ENCODE results near the gene PTPRN. TPM values are rescaled to one million over a fixed set of nuclear protein-coding genes. Genes with fewer than 3 reads are reported as not detected.

PTPRN gene
- total and polyA plus RNA-seq, 2 experiments from 2014 or later = 5.1 to 22.1 TPM

- H2AFZ ChIP-seq = no peak overlapping the region
- no peak for DNase-seq (ENCODE audit: low spot score)
- peak overlapping the region; percentile 74 for H3K4me3 ChIP-seq
- H3K79me2 ChIP-seq (replicated peaks; ENCODE audit: insufficient read depth) = no peaks in the 10 kb centered on the region
- no peaks in the 10 kb centered on the region for H3K9me3 Mint-ChIP-seq
- H3F3A ChIP-seq (replicated peaks; ENCODE audit: low read depth) = no peaks in the 10 kb centered on the region; the same call in 1 of the 2 replicates
- no peak overlapping the region for H3K27ac Mint-ChIP-seq
- H3K36me3 ChIP-seq (ENCODE audit: insufficient read depth) = peaks cover 3% of the 10 kb centered on the region; the same call in 1 of the 2 replicates
- ATAC-seq = no peak
- peaks cover 44% of the 10 kb centered on the region for H3K4me1 Mint-ChIP-seq
- H3K9me2 ChIP-seq (ENCODE audit: insufficient read depth) = no peaks in the 10 kb centered on the region
- no peaks in the 10 kb centered on the region for H4K20me1 ChIP-seq (replicated peaks; ENCODE audit: insufficient read depth)
- TF ChIP-seq JUNB (IDR thresholded peaks at IDR 0.05; ENCODE audit: unreplicated experiment) = no peak
- no peak for TF ChIP-seq POLR2AphosphoS5 (IDR thresholded peaks at IDR 0.05; ENCODE audit: low read depth)
- no peak for TF ChIP-seq ZNF114 (CRISPR knock-in tag; IDR thresholded peaks at IDR 0.05)
- TF ChIP-seq REST (IDR thresholded peaks at IDR 0.05; ENCODE audit: unreplicated experiment) = no peak
- TF ChIP-seq STAT1 (IDR thresholded peaks at IDR 0.05; ENCODE audit: unreplicated experiment) = no peak
- TF ChIP-seq CTCF (conservative IDR thresholded peaks at IDR 0.05; ENCODE audit: low read depth in 2 of 2) = no peak
- TF ChIP-seq ZNF462 (CRISPR knock-in tag; IDR thresholded peaks at IDR 0.05) = no peak
- no peak for TF ChIP-seq ZNF331 (CRISPR knock-in tag; IDR thresholded peaks at IDR 0.05; ENCODE audit: low read depth)
- TF ChIP-seq NANOG (IDR thresholded peaks at IDR 0.05; ENCODE audit: borderline replicate concordance) = no peak
- no peak for TF ChIP-seq EZH2 (IDR thresholded peaks at IDR 0.05; ENCODE audit: low read depth, unreplicated experiment)
- TF ChIP-seq CREB1 (CRISPR knock-in tag; IDR thresholded peaks at IDR 0.05; ENCODE audit: low read depth) = no peak
- no peak for TF ChIP-seq EZH2phosphoT487 (IDR thresholded peaks at IDR 0.05; ENCODE audit: unreplicated experiment)
- no peak for TF ChIP-seq ETS1 (IDR thresholded peaks at IDR 0.05)
- peaks cover 7% of the 10 kb centered on the region; the same call in 1 of the 2 replicates for H3K4me1 ChIP-seq (ENCODE audit: insufficient read depth)
- H3K27ac ChIP-seq (ENCODE audit: low read depth) = no peak overlapping the region
- peaks cover 39% of the 10 kb centered on the region for H3K27me3 Mint-ChIP-seq (ENCODE audit: insufficient read depth, low read depth, poor library complexity)
- H3K4me2 ChIP-seq = peak overlapping the region; percentile 96
- peaks cover 41% of the 10 kb centered on the region for H3K36me3 Mint-ChIP-seq (ENCODE audit: low read depth)
- peaks cover 47% of the 10 kb centered on the region for H3K27me3 ChIP-seq (ENCODE audit: insufficient read depth)
- peak overlapping the region; percentile 85 for H3K4me3 Mint-ChIP-seq
These were observed 57.1 kb downstream of the PTPRN start for GRCh38 chr2:219252084-219252483.

Data from GM23338 (cell line).